ENCODE results near the gene CD40LG. TPM values are rescaled to one million over a fixed set of nuclear protein-coding genes. Genes with fewer than 3 reads are reported as not detected.

The CD40LG gene
- not detected in 2 replicates for total RNA-seq (2014; rRNA removed; shearing (Covaris generic))
- not detected in 2 replicates for total RNA-seq (2022)
- not detected for Bru-seq, nascent RNA
- BruChase-seq, experiment 1, labeled RNA remaining after a 6-hour chase: not detected
- BruChase-seq, experiment 2, labeled RNA remaining after a 2-hour chase: not detected
- long read RNA-seq: 0 reads

- Histone ChIP-seq H3K27ac (ENCODE audit: low read depth, low read length, poor library complexity, severe bottlenecking) (no peak within 1 kb of the TSS), H3K4me1 (ENCODE audit: insufficient read depth, low read length, poor library complexity, severe bottlenecking) (no peaks in the 10 kb centered on the region), H2AFZ (ENCODE audit: low read length) (no peak within 1 kb of the TSS), H3K9me3 (ENCODE audit: low read length) (no peaks in the 10 kb centered on the region), H3K9me2 (ENCODE audit: insufficient read depth, low read length) (no peaks in the 10 kb centered on the region), H3K4me3 (ENCODE audit: low read depth, low read length, poor library complexity, severe bottlenecking) (no peak within 1 kb of the TSS), H3K4me2 (ENCODE audit: low read length) (no peak within 1 kb of the TSS), H3K79me2 (ENCODE audit: insufficient read depth, low read depth, low read length) (no peaks in the 10 kb centered on the region), H4K20me1 (ENCODE audit: insufficient read depth, low read length) (no peaks in the 10 kb centered on the region), H3K36me3 (ENCODE audit: insufficient read depth, low read length) (no peaks in the 10 kb centered on the region)
- CTCF ChIA-PET (ENCODE audit: unreplicated experiment): no interaction called here
- TF ChIP-seq EZH2phosphoT487 (IDR thresholded peaks at IDR 0.05; ENCODE audit: borderline replicate concordance, low read depth, low read length) (no peak), CTCF (conservative IDR thresholded peaks at IDR 0.05; ENCODE audit: low read length) (no peak)
- BruUV-seq (replicated peaks): no TSS peak
- POLR2A ChIA-PET: interaction anchor here (0.7 kb wide), 1 partner anchor 121 kb away, joined by 3 read pairs; no protein-coding TSS in a partner anchor
- intact Hi-C loops (cut with micrococcal nuclease; ENCODE audit: unreplicated experiment): no loop called here
- no peak for DNase-seq (ENCODE audit: low spot score)
Observed at GRCh38 chrX:136647677-136648360, at the start of gene CD40LG. CD40LG (plus strand) TSS chrX:136648158; CDS start chrX:136648249, 91 bp downstream.

- ChIA-PET POLR2A (interaction anchor here (1.0 kb wide), 1 partner anchor 14 kb away, joined by 3 read pairs; no protein-coding TSS in a partner anchor), CTCF (ENCODE audit: unreplicated experiment) (no interaction called here)
- no peak for TF ChIP-seq EZH2phosphoT487 (IDR thresholded peaks at IDR 0.05; ENCODE audit: borderline replicate concordance, low read depth, low read length)
- TF ChIP-seq CTCF (conservative IDR thresholded peaks at IDR 0.05; ENCODE audit: low read length): no peak
- no peak overlapping the region for H3K4me2 ChIP-seq (ENCODE audit: low read length)
- H3K27ac ChIP-seq (ENCODE audit: low read depth, low read length, poor library complexity, severe bottlenecking): no peak overlapping the region
- H4K20me1 ChIP-seq (ENCODE audit: insufficient read depth, low read length): no peaks in the 10 kb centered on the region
- no peaks in the 10 kb centered on the region for H3K4me1 ChIP-seq (ENCODE audit: insufficient read depth, low read length, poor library complexity, severe bottlenecking)
- no peak overlapping the region for H2AFZ ChIP-seq (ENCODE audit: low read length)
- no TSS peak for BruUV-seq (replicated peaks)
- no peaks in the 10 kb centered on the region for H3K36me3 ChIP-seq (ENCODE audit: insufficient read depth, low read length)
- intact Hi-C loops (cut with micrococcal nuclease; ENCODE audit: unreplicated experiment): no loop called here
- no peak for DNase-seq (ENCODE audit: low spot score)
- no peaks in the 10 kb centered on the region for H3K79me2 ChIP-seq (ENCODE audit: insufficient read depth, low read depth, low read length)
- H3K9me2 ChIP-seq (ENCODE audit: insufficient read depth, low read length): no peaks in the 10 kb centered on the region
- no peaks in the 10 kb centered on the region for H3K9me3 ChIP-seq (ENCODE audit: low read length)
- no peak overlapping the region for H3K4me3 ChIP-seq (ENCODE audit: low read depth, low read length, poor library complexity, severe bottlenecking)
Observed at GRCh38 chrX:136598631-136599030, 49.3 kb upstream of the CD40LG start.

DNA sequence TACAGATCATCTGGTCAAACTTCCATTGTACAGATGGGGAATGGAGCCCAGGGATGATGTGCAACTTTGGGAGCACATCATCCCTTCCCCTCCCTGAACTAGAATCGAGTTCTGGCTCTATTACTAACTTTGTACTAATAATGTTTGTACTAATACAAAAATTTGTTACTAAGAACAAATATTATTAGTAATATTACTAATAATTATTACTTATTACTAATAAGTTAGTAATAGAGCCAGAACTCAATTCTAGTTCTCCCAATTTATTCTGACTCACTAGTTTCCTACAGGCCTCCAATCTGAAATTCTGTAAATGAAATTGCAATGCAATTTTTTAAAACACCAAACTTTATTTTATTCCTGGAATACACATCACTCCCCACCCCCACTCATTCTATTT, 47.9 kb upstream of the CD40LG start:
- ChIA-PET POLR2A (no interaction called here), CTCF (ENCODE audit: unreplicated experiment) (no interaction called here)
- no peaks in the 10 kb centered on the region for H3K36me3 ChIP-seq (ENCODE audit: insufficient read depth, low read length)
- no peaks in the 10 kb centered on the region for H3K9me2 ChIP-seq (ENCODE audit: insufficient read depth, low read length)
- H3K4me2 ChIP-seq (ENCODE audit: low read length): no peak overlapping the region
- no peak overlapping the region for H2AFZ ChIP-seq (ENCODE audit: low read length)
- no peaks in the 10 kb centered on the region for H3K9me3 ChIP-seq (ENCODE audit: low read length)
- no peak for TF ChIP-seq EZH2phosphoT487 (IDR thresholded peaks at IDR 0.05; ENCODE audit: borderline replicate concordance, low read depth, low read length)
- TF ChIP-seq CTCF (conservative IDR thresholded peaks at IDR 0.05; ENCODE audit: low read length): no peak
- H3K79me2 ChIP-seq (ENCODE audit: insufficient read depth, low read depth, low read length): no peaks in the 10 kb centered on the region
- intact Hi-C loops (cut with micrococcal nuclease; ENCODE audit: unreplicated experiment): no loop called here
- BruUV-seq (replicated peaks): no TSS peak
- no peaks in the 10 kb centered on the region for H3K4me1 ChIP-seq (ENCODE audit: insufficient read depth, low read length, poor library complexity, severe bottlenecking)
- H3K27ac ChIP-seq (ENCODE audit: low read depth, low read length, poor library complexity, severe bottlenecking): no peak overlapping the region
- DNase-seq (ENCODE audit: low spot score): no peak
- H4K20me1 ChIP-seq (ENCODE audit: insufficient read depth, low read length): no peaks in the 10 kb centered on the region
- no peak overlapping the region for H3K4me3 ChIP-seq (ENCODE audit: low read depth, low read length, poor library complexity, severe bottlenecking)

All from OCI-LY7 (cell line).